Activated CD8-positive, alpha-beta memory T cell treated with anti-CD3 and anti-CD28 coated beads for 36 hours (primary cell): ENCODE measurements around the gene LPAR6. TPM values are rescaled to one million over a fixed set of nuclear protein-coding genes. Genes with fewer than 3 reads are reported as not detected.
"Not testable (repeated sequence)": the region's sequence is repeated elsewhere in the genome, so short reads cannot be mapped to it uniquely, and the experiment has no call there.

ENCODE experiments used
- CTCF ChIA-PET: fragments of 350-600 bp; sonication (Branson Sonifier 250); formaldehyde crosslinking; loops from one replicate; lab custom pipeline; 2021; ENCODE audit warnings: antibody characterized with exemption; lab: Charles Lee
- POLR2A ChIA-PET: fragments of 350-600 bp; sonication (Branson Sonifier 250); formaldehyde crosslinking; loops from one replicate; lab custom pipeline; 2021; ENCODE audit warnings: antibody characterized with exemption; lab: Charles Lee
- total RNA-seq, 2 experiments: library from RNA; stranded (reverse); gene quantifications; one replicate each; pipeline ENCODE4 v1.2.3, GENCODE V29; 2021

Gene LPAR6
- 1 to 10 TPM; 5.0 to 5.3 TPM for total RNA-seq

- CTCF ChIA-PET, result interaction anchor here (1.3 kb wide), 1 partner anchor 167 kb away, joined by 3 read pairs; no protein-coding TSS in a partner anchor
These were observed at the start of gene LPAR6 for GRCh38 chr13:48412881-48413351. LPAR6 (minus strand) TSS chr13:48413113; CDS start chr13:48412423, 690 bp downstream.

GRCh38 chr13:48457578-48458242 is 44.8 kb upstream of the LPAR6 start:
- POLR2A ChIA-PET, result no interaction called here
- CTCF ChIA-PET, result no interaction called here

More at GRCh38 chr13:48412881-48413351, at the start of gene LPAR6:
- POLR2A ChIA-PET, result interaction anchor here (1.0 kb wide), 1 partner anchor 9 kb away, joined by 3 read pairs; no protein-coding TSS in a partner anchor

- CTCF ChIA-PET, result no interaction called here
These were observed 43.6 kb upstream of the LPAR6 start for GRCh38 chr13:48456546-48456945.

GRCh38 chr13:48451196-48451595 is 38.3 kb upstream of the LPAR6 start:
- CTCF ChIA-PET, POLR2A ChIA-PET: not testable (repeated sequence)

More at GRCh38 chr13:48456546-48456945, 43.6 kb upstream of the LPAR6 start:
- POLR2A ChIA-PET, result no interaction called here

GRCh38 chr13:48449656-48450055 is 36.7 kb upstream of the LPAR6 start:
- POLR2A ChIA-PET, result no interaction called here
- CTCF ChIA-PET, result no interaction called here

- CTCF ChIA-PET, result interaction anchor here (0.6 to 0.9 kb wide), 2 partner anchors 131 to 321 kb away, joined by 3 read pairs; no protein-coding TSS in a partner anchor
- POLR2A ChIA-PET, result no interaction called here
These were observed 36.2 kb upstream of the LPAR6 start for GRCh38 chr13:48448959-48449614.

GRCh38 chr13:48448285-48448958 is 35.5 kb upstream of the LPAR6 start:
- ChIA-PET CTCF (interaction anchor here (0.6 to 0.9 kb wide), 2 partner anchors 132 to 321 kb away, joined by 3 read pairs; no protein-coding TSS in a partner anchor), POLR2A (no interaction called here)

- CTCF ChIA-PET, result no interaction called here
- POLR2A ChIA-PET, result no interaction called here
These were observed 33.6 kb upstream of the LPAR6 start for GRCh38 chr13:48446464-48446863.

GRCh38 chr13:48443442-48444208 is 30.7 kb upstream of the LPAR6 start:
- ChIA-PET POLR2A (no interaction called here), CTCF (no interaction called here)

- CTCF ChIA-PET, result no interaction called here
- POLR2A ChIA-PET, result no interaction called here
These were observed 24.5 kb upstream of the LPAR6 start for GRCh38 chr13:48437371-48437770.

- ChIA-PET CTCF (no interaction called here), POLR2A (no interaction called here)
These were observed 23.9 kb upstream of the LPAR6 start for GRCh38 chr13:48436661-48437288.

- ChIA-PET CTCF (no interaction called here), POLR2A (no interaction called here)
These were observed 21.3 kb upstream of the LPAR6 start for GRCh38 chr13:48434200-48434599.

GRCh38 chr13:48431987-48432615 is 19.2 kb upstream of the LPAR6 start:
- ChIA-PET CTCF (no interaction called here), POLR2A (no interaction called here)

- POLR2A ChIA-PET, result no interaction called here
- CTCF ChIA-PET, result no interaction called here
These were observed 18.5 kb upstream of the LPAR6 start for GRCh38 chr13:48431431-48431830.

- ChIA-PET CTCF (no interaction called here), POLR2A (no interaction called here)
These were observed 17.0 kb upstream of the LPAR6 start for GRCh38 chr13:48429886-48430285.

- POLR2A ChIA-PET, result no interaction called here
- CTCF ChIA-PET, result no interaction called here
These were observed 16.1 kb upstream of the LPAR6 start for GRCh38 chr13:48429036-48429435.

GRCh38 chr13:48426755-48427298 is 13.9 kb upstream of the LPAR6 start:
- POLR2A ChIA-PET, CTCF ChIA-PET: not testable (repeated sequence)

- ChIA-PET POLR2A (no interaction called here), CTCF (no interaction called here)
These were observed 13.1 kb upstream of the LPAR6 start for GRCh38 chr13:48426052-48426451.
